ENCODE results near the gene ETV5.

GRCh38 chr3:186049001-186049400 is 59.9 kb downstream of the ETV5 start:
- TF ChIP-seq, protein P1, sequence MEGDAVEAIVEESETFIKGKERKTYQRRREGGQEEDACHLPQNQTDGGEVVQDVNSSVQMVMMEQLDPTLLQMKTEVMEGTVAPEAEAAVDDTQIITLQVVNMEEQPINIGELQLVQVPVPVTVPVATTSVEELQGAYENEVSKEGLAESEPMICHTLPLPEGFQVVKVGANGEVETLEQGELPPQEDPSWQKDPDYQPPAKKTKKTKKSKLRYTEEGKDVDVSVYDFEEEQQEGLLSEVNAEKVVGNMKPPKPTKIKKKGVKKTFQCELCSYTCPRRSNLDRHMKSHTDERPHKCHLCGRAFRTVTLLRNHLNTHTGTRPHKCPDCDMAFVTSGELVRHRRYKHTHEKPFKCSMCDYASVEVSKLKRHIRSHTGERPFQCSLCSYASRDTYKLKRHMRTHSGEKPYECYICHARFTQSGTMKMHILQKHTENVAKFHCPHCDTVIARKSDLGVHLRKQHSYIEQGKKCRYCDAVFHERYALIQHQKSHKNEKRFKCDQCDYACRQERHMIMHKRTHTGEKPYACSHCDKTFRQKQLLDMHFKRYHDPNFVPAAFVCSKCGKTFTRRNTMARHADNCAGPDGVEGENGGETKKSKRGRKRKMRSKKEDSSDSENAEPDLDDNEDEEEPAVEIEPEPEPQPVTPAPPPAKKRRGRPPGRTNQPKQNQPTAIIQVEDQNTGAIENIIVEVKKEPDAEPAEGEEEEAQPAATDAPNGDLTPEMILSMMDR (IDR thresholded peaks at IDR 0.05): no peak
- no peak for TF ChIP-seq POLR2A (IDR thresholded peaks at IDR 0.05)

Measured in esophagus squamous epithelium (tissue), 4 donors.